ENCODE data around the gene MBNL2. TPM values are rescaled to one million over a fixed set of nuclear protein-coding genes. Genes with fewer than 3 reads are reported as not detected.

The MBNL2 gene
- total and polyA plus RNA-seq, 2 experiments from 2014 or later: 0.55 to 3.2 TPM

GRCh38 chr13:97310809-97311436 is 88.8 kb downstream of the MBNL2 start:
- H3K4me2 ChIP-seq: no peak overlapping the region
- Mint-ChIP-seq H3K4me1 (peaks cover 13% of the 10 kb centered on the region), H3K27ac (no peak overlapping the region), H3K36me3 (ENCODE audit: low read depth) (no peaks in the 10 kb centered on the region), H3K4me3 (no peak overlapping the region), H3K27me3 (ENCODE audit: insufficient read depth, low read depth, poor library complexity) (no peaks in the 10 kb centered on the region), H3K9me3 (no peaks in the 10 kb centered on the region)
- H3F3A ChIP-seq (replicated peaks; ENCODE audit: low read depth): no peaks in the 10 kb centered on the region
- no peaks in the 10 kb centered on the region for H3K27me3 ChIP-seq (ENCODE audit: insufficient read depth)
- peaks cover 13% of the 10 kb centered on the region for H3K9me2 ChIP-seq (ENCODE audit: insufficient read depth)
- H3K79me2 ChIP-seq (replicated peaks; ENCODE audit: insufficient read depth): no peaks in the 10 kb centered on the region
- ATAC-seq (no peak), DNase-seq (ENCODE audit: low spot score) (no peak)
- no peak overlapping the region for H3K4me3 ChIP-seq
- H3K36me3 ChIP-seq (ENCODE audit: insufficient read depth): no peaks in the 10 kb centered on the region
- no peak overlapping the region for H3K27ac ChIP-seq (ENCODE audit: low read depth)
- TF ChIP-seq POLR2AphosphoS5 (IDR thresholded peaks at IDR 0.05; ENCODE audit: low read depth): no peak
- no peak overlapping the region for H2AFZ ChIP-seq
- 0 out of 2 replicates have a peak, but pooled peaks cover 3% of the 10 kb centered on the region for H3K4me1 ChIP-seq (ENCODE audit: insufficient read depth)
- H4K20me1 ChIP-seq (replicated peaks; ENCODE audit: insufficient read depth): no peaks in the 10 kb centered on the region

GRCh38 chr13:97311956-97312355 is 89.8 kb downstream of the MBNL2 start:
- Mint-ChIP-seq H3K27ac (no peak overlapping the region), H3K4me1 (peaks cover 13% of the 10 kb centered on the region), H3K4me3 (no peak overlapping the region), H3K9me3 (no peaks in the 10 kb centered on the region), H3K27me3 (ENCODE audit: insufficient read depth, low read depth, poor library complexity) (no peaks in the 10 kb centered on the region), H3K36me3 (ENCODE audit: low read depth) (no peaks in the 10 kb centered on the region)
- no peak overlapping the region for H3K4me3 ChIP-seq
- peaks cover 9% of the 10 kb centered on the region for H3K9me2 ChIP-seq (ENCODE audit: insufficient read depth)
- no peaks in the 10 kb centered on the region for H3K79me2 ChIP-seq (replicated peaks; ENCODE audit: insufficient read depth)
- H3F3A ChIP-seq (replicated peaks; ENCODE audit: low read depth): no peaks in the 10 kb centered on the region
- no peak overlapping the region for H3K27ac ChIP-seq (ENCODE audit: low read depth)
- H3K27me3 ChIP-seq (ENCODE audit: insufficient read depth): no peaks in the 10 kb centered on the region
- no peak for ATAC-seq
- no peaks in the 10 kb centered on the region for H3K36me3 ChIP-seq (ENCODE audit: insufficient read depth)
- no peak for DNase-seq (ENCODE audit: low spot score)
- no peaks in the 10 kb centered on the region for H4K20me1 ChIP-seq (replicated peaks; ENCODE audit: insufficient read depth)
- 0 out of 2 replicates have a peak, but pooled peaks cover 3% of the 10 kb centered on the region for H3K4me1 ChIP-seq (ENCODE audit: insufficient read depth)
- no peak overlapping the region for H2AFZ ChIP-seq
- H3K4me2 ChIP-seq: no peak overlapping the region
- TF ChIP-seq, protein P1, sequence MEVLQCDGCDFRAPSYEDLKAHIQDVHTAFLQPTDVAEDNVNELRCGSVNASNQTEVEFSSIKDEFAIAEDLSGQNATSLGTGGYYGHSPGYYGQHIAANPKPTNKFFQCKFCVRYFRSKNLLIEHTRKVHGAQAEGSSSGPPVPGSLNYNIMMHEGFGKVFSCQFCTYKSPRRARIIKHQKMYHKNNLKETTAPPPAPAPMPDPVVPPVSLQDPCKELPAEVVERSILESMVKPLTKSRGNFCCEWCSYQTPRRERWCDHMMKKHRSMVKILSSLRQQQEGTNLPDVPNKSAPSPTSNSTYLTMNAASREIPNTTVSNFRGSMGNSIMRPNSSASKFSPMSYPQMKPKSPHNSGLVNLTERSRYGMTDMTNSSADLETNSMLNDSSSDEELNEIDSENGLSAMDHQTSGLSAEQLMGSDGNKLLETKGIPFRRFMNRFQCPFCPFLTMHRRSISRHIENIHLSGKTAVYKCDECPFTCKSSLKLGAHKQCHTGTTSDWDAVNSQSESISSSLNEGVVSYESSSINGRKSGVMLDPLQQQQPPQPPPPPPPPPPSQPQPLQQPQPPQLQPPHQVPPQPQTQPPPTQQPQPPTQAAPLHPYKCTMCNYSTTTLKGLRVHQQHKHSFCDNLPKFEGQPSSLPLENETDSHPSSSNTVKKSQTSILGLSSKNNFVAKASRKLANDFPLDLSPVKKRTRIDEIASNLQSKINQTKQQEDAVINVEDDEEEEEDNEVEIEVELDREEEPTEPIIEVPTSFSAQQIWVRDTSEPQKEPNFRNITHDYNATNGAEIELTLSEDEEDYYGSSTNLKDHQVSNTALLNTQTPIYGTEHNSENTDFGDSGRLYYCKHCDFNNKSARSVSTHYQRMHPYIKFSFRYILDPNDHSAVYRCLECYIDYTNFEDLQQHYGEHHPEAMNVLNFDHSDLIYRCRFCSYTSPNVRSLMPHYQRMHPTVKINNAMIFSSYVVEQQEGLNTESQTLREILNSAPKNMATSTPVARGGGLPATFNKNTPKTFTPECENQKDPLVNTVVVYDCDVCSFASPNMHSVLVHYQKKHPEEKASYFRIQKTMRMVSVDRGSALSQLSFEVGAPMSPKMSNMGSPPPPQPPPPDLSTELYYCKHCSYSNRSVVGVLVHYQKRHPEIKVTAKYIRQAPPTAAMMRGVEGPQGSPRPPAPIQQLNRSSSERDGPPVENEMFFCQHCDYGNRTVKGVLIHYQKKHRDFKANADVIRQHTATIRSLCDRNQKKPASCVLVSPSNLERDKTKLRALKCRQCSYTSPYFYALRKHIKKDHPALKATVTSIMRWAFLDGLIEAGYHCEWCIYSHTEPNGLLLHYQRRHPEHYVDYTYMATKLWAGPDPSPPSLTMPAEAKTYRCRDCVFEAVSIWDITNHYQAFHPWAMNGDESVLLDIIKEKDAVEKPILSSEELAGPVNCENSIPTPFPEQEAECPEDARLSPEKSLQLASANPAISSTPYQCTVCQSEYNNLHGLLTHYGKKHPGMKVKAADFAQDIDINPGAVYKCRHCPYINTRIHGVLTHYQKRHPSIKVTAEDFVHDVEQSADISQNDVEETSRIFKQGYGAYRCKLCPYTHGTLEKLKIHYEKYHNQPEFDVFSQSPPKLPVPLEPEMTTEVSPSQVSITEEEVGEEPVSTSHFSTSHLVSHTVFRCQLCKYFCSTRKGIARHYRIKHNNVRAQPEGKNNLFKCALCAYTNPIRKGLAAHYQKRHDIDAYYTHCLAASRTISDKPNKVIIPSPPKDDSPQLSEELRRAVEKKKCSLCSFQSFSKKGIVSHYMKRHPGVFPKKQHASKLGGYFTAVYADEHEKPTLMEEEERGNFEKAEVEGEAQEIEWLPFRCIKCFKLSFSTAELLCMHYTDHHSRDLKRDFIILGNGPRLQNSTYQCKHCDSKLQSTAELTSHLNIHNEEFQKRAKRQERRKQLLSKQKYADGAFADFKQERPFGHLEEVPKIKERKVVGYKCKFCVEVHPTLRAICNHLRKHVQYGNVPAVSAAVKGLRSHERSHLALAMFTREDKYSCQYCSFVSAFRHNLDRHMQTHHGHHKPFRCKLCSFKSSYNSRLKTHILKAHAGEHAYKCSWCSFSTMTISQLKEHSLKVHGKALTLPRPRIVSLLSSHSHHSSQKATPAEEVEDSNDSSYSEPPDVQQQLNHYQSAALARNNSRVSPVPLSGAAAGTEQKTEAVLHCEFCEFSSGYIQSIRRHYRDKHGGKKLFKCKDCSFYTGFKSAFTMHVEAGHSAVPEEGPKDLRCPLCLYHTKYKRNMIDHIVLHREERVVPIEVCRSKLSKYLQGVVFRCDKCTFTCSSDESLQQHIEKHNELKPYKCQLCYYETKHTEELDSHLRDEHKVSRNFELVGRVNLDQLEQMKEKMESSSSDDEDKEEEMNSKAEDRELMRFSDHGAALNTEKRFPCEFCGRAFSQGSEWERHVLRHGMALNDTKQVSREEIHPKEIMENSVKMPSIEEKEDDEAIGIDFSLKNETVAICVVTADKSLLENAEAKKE (CRISPR knock-in tag; IDR thresholded peaks at IDR 0.05): no peak
- no peak for TF ChIP-seq NANOG (IDR thresholded peaks at IDR 0.05; ENCODE audit: borderline replicate concordance)
- TF ChIP-seq, protein P2, sequence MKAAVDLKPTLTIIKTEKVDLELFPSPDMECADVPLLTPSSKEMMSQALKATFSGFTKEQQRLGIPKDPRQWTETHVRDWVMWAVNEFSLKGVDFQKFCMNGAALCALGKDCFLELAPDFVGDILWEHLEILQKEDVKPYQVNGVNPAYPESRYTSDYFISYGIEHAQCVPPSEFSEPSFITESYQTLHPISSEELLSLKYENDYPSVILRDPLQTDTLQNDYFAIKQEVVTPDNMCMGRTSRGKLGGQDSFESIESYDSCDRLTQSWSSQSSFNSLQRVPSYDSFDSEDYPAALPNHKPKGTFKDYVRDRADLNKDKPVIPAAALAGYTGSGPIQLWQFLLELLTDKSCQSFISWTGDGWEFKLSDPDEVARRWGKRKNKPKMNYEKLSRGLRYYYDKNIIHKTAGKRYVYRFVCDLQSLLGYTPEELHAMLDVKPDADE (IDR thresholded peaks at IDR 0.05): no peak
- no peak for TF ChIP-seq EZH2 (IDR thresholded peaks at IDR 0.05; ENCODE audit: low read depth, unreplicated experiment)
- no peak for TF ChIP-seq POLR2AphosphoS5 (IDR thresholded peaks at IDR 0.05; ENCODE audit: low read depth)
- no peak for TF ChIP-seq CTCF (conservative IDR thresholded peaks at IDR 0.05; ENCODE audit: low read depth in 2 of 2)
- TF ChIP-seq ZNF331 (CRISPR knock-in tag; IDR thresholded peaks at IDR 0.05; ENCODE audit: low read depth): no peak
- no peak for TF ChIP-seq REST (IDR thresholded peaks at IDR 0.05; ENCODE audit: unreplicated experiment)
